Thyroid gland (tissue), 4 donors: Measurements from ENCODE around the gene ACVR1.

Source experiments
- POLR2A ChIP-seq, 2 donors: fragments of 450-650 bp; IDR thresholded peaks; one replicate each; pipeline ENCODE4 v1.6.1; 2017; ENCODE audit warnings: antibody characterized with exemption in 2 of 2, mild to moderate bottlenecking in 2 of 2, moderate library complexity in 1 of 2
- TF ChIP-seq, protein P1 (sequence below), 6 experiments: fragments of 200-600 bp in 3 of 6; fragments of 450-650 bp in 3 of 6; sonication (generic) in 3 of 6; IDR thresholded peaks; one replicate each; pipeline ENCODE4 v1.5.1; 2016 to 2019; ENCODE audit warnings: antibody characterized with exemption in 6 of 6, mild to moderate bottlenecking in 2 of 6, inconsistent platforms in 1 of 6, moderate library complexity in 1 of 6

DNA sequence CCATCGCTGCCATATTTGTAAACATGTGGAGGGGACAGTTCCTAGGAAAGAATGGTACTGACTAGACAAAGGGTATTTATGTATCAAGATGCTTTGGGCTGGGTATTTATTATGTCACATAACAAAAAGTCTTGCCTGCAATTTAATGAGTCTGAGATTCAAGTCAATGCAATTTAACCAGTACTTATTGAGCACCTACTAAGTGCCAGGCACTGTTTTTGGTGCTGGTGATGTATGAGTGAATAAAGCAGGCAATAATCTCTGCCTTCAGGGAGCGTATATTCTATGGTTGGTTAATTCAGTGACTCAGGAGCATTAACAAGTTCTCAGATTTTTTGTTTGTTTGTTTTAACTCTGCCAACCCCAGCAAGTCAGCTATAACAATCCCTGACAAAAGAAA, 24.6 kb upstream of the ACVR1 start:
- TF ChIP-seq, protein P1, sequence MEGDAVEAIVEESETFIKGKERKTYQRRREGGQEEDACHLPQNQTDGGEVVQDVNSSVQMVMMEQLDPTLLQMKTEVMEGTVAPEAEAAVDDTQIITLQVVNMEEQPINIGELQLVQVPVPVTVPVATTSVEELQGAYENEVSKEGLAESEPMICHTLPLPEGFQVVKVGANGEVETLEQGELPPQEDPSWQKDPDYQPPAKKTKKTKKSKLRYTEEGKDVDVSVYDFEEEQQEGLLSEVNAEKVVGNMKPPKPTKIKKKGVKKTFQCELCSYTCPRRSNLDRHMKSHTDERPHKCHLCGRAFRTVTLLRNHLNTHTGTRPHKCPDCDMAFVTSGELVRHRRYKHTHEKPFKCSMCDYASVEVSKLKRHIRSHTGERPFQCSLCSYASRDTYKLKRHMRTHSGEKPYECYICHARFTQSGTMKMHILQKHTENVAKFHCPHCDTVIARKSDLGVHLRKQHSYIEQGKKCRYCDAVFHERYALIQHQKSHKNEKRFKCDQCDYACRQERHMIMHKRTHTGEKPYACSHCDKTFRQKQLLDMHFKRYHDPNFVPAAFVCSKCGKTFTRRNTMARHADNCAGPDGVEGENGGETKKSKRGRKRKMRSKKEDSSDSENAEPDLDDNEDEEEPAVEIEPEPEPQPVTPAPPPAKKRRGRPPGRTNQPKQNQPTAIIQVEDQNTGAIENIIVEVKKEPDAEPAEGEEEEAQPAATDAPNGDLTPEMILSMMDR (IDR thresholded peaks at IDR 0.05): no peak
- no peak for TF ChIP-seq POLR2A (IDR thresholded peaks at IDR 0.05)
